NB4 (cell line): Measurements from ENCODE around the gene NEK7.

Experiments
- DNase-seq: peaks from one replicate; pipeline ENCODE4 v3.0.0; 2010; ENCODE audit warnings: low read depth
- H3K4me3 ChIP-seq: one replicate; pipeline ENCODE4 v1.5.1; 2011; ENCODE audit warnings: mild to moderate bottlenecking, low read depth, low read length, moderate library complexity
- CTCF ChIP-seq: IDR thresholded peaks from one replicate; pipeline ENCODE4 v1.5.1; 2012; ENCODE audit warnings: low read depth, low read length
- MYC ChIP-seq: IDR thresholded peaks from 2 replicates; pipeline ENCODE4 v1.6.1; 2011; ENCODE audit warnings: low read depth, low read length
- POLR2A ChIP-seq: IDR thresholded peaks from 2 replicates; pipeline ENCODE4 v1.6.1; 2011; ENCODE audit warnings: mild to moderate bottlenecking; ENCODE audit not compliant: insufficient read length; ENCODE audit errors: extremely low read depth
- TF ChIP-seq, protein P1 (sequence below): IDR thresholded peaks from 2 replicates; pipeline ENCODE4 v1.6.1; 2011; ENCODE audit warnings: low read depth, low read length

The NEK7 gene

GRCh38 chr1:198278943-198279342, 122.1 kb downstream of the NEK7 start:
- no peak for TF ChIP-seq CTCF
- TF ChIP-seq MYC = no peak
- TF ChIP-seq, protein P1, sequence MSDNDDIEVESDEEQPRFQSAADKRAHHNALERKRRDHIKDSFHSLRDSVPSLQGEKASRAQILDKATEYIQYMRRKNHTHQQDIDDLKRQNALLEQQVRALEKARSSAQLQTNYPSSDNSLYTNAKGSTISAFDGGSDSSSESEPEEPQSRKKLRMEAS = no peak
- TF ChIP-seq POLR2A = no peak
- no peak for DNase-seq
- no peak overlapping the region for H3K4me3 ChIP-seq

GRCh38 chr1:198280080-198280479, 123.3 kb downstream of the NEK7 start:
- TF ChIP-seq, protein P1 = no peak
- TF ChIP-seq CTCF (no peak), MYC (no peak), POLR2A (no peak)
- DNase-seq = no peak
- H3K4me3 ChIP-seq = no peak overlapping the region

DNA sequence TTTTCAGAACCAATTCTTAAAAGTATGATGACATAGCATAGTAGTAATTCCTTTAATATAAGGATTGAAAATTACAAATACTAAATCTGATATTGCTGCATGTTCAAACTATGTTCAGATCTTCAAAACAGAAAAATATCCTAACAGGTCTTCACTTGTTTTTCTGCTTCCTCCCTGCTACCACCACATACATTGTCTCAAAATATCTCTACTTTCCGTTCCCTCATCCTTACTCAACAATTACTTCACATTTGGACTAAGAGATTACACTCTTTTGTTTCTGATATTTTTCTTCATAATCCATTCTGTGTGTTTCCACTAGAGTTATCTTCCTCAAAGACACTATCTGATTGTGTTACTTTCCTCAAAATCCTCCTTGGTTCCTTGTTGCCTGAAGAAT, 125.1 kb downstream of the NEK7 start:
- no peak for DNase-seq
- no peak overlapping the region for H3K4me3 ChIP-seq
- TF ChIP-seq MYC (no peak), POLR2A (no peak), CTCF (no peak)
- TF ChIP-seq, protein P1 = no peak

DNA sequence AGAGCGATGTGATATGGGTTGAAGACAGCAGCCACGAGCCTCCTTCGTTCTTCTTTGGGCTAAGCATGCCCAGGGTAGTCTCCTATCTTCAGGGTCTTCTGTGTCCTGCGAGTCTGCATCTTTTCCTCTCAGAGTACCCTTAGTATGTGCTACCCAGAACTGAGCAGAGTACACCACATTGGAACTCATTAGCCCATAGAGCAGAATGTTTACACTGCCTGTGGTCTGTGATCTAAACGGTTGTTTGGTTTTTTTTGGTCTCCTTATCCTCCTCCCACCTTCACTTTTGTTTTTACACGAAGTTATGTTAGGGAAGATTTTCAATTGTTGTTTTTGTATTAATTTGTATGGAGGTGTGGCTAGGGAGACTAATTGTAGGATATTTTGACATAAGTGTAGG, 126.4 kb downstream of the NEK7 start:
- TF ChIP-seq, protein P1 = no peak
- no peak for TF ChIP-seq MYC
- no peak for TF ChIP-seq POLR2A
- TF ChIP-seq CTCF = no peak
- DNase-seq = no peak
- H3K4me3 ChIP-seq = no peak overlapping the region

- TF ChIP-seq MYC (no peak), POLR2A (no peak), CTCF (no peak)
- TF ChIP-seq, protein P1 = no peak
- DNase-seq = no peak
- no peak overlapping the region for H3K4me3 ChIP-seq
These were observed 131.1 kb downstream of the NEK7 start for GRCh38 chr1:198287916-198288315.

DNA sequence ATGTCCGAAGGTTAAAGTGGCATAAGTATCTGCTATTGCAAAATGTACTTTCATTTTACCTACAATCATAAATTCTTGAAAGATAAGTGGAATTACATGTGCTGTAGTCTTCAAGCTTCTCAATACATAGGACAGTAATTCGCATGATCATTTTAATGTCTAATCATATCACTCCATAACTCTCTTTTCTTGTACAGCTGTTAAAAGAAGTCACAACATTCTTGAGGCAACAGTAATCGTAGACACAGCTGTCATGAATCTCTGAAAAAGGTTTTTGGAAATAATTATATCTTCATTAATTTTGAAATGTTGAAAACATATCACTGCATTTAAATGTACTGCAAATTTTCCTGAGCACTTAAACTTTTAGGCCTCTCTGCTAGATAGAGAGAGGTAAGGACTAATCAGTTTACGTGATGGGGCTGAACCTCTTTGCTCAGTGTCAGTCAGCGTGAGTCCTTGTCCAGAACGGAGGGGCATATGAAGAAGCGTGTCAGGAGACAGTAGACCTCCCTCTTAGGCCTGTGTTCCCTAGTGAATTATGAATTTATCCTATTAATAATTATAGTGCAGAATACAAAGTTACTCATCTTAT, 133.4 kb downstream of the NEK7 start:
- H3K4me3 ChIP-seq = no peak overlapping the region
- no peak for DNase-seq
- TF ChIP-seq CTCF (no peak), MYC (no peak), POLR2A (no peak)
- TF ChIP-seq, protein P1 = no peak
